DND-41 (cell line): ENCODE results near the gene CTIF.

Experiments
- ATAC-seq: fragments of 200-7000 bp; cut with Tn5 transposase; 3 replicates; pipeline ENCODE4 v1.9.1; 2021; ENCODE audit warnings: low read depth; ENCODE audit not compliant: insufficient read depth
- DNase-seq: peaks from one replicate; pipeline ENCODE4 v3.0.0-alpha.2; 2020
- H2AFZ ChIP-seq: 2 replicates; pipeline ENCODE4 v1.6.0; 2012; ENCODE audit warnings: low read depth, low read length
- H3K27ac ChIP-seq: 2 replicates; pipeline ENCODE4 v1.5.1; 2012; ENCODE audit warnings: low read length, inconsistent platforms
- H3K27me3 ChIP-seq: fragments of 200-600 bp; sonication (generic); 2 replicates; pipeline ENCODE4 v1.6.0; 2012; ENCODE audit warnings: low read length, mild to moderate bottlenecking, inconsistent platforms; ENCODE audit not compliant: insufficient read depth, poor library complexity
- H3K36me3 ChIP-seq: 2 replicates; pipeline ENCODE4 v1.5.1; 2012; ENCODE audit warnings: low read length, inconsistent platforms; ENCODE audit not compliant: insufficient read depth
- H3K4me1 ChIP-seq: 2 replicates; pipeline ENCODE4 v1.5.1; 2012; ENCODE audit warnings: mild to moderate bottlenecking, low read length; ENCODE audit not compliant: insufficient read depth
- H3K4me2 ChIP-seq: 2 replicates; pipeline ENCODE4 v1.6.0; 2012; ENCODE audit warnings: mild to moderate bottlenecking, moderate library complexity, low read length, inconsistent platforms; ENCODE audit not compliant: insufficient read depth
- H3K4me3 ChIP-seq, 2 experiments: fragments of 200-600 bp in 1 of 2; shearing (Covaris generic) in 1 of 2; 2 replicates each; pipeline ENCODE4 v1.5.1; 2012 to 2016; ENCODE audit warnings: inconsistent platforms in 2 of 2, low read length in 2 of 2, mild to moderate bottlenecking in 2 of 2, low read depth in 1 of 2, moderate library complexity in 1 of 2
- H3K79me2 ChIP-seq: 2 replicates; pipeline ENCODE4 v1.6.0; 2012; ENCODE audit warnings: low read length, inconsistent platforms; ENCODE audit not compliant: insufficient read depth
- H3K9ac ChIP-seq: 2 replicates; pipeline ENCODE4 v1.6.0; 2012; ENCODE audit warnings: low read depth, mild to moderate bottlenecking, inconsistent platforms, low read length, moderate library complexity
- H3K9me3 ChIP-seq: 2 replicates; pipeline ENCODE4 v1.5.1; 2012; ENCODE audit warnings: low read length, moderate library complexity, mild to moderate bottlenecking, inconsistent platforms; ENCODE audit not compliant: insufficient read depth, severe bottlenecking
- H4K20me1 ChIP-seq: 2 replicates; pipeline ENCODE4 v1.6.0; 2012; ENCODE audit warnings: low read length; ENCODE audit not compliant: insufficient read depth
- CTCF ChIP-seq: IDR thresholded peaks from 2 replicates; pipeline ENCODE4 v1.5.1; 2012; ENCODE audit warnings: borderline replicate concordance, low read length, moderate library complexity, mild to moderate bottlenecking; ENCODE audit not compliant: poor library complexity, severe bottlenecking; ENCODE audit errors: extremely low read depth
- EZH2 ChIP-seq: IDR thresholded peaks from 3 replicates; pipeline ENCODE4 v1.6.1; 2012; ENCODE audit warnings: borderline replicate concordance, low read depth, mild to moderate bottlenecking, moderate library complexity, low read length, inconsistent platforms; ENCODE audit not compliant: severe bottlenecking

The CTIF gene

GRCh38 chr18:48751727-48752468 lies 213.1 kb downstream of the CTIF start:
- ATAC-seq (no peak), DNase-seq (no peak)
- no peaks in the 10 kb centered on the region for H4K20me1 ChIP-seq
- no peaks in the 10 kb centered on the region for H3K4me1 ChIP-seq
- no peaks in the 10 kb centered on the region for H3K9me3 ChIP-seq
- no peak overlapping the region for H2AFZ ChIP-seq
- H3K4me3 ChIP-seq = no peak overlapping the region
- no peaks in the 10 kb centered on the region for H3K79me2 ChIP-seq
- no peaks in the 10 kb centered on the region for H3K36me3 ChIP-seq
- no peak overlapping the region for H3K27ac ChIP-seq
- TF ChIP-seq CTCF = no peak
- no peak for TF ChIP-seq EZH2
- no peak overlapping the region for H3K4me2 ChIP-seq
- no peaks in the 10 kb centered on the region for H3K27me3 ChIP-seq
- no peak overlapping the region for H3K9ac ChIP-seq

GRCh38 chr18:48752478-48752877 lies 213.6 kb downstream of the CTIF start:
- H3K4me1 ChIP-seq = no peaks in the 10 kb centered on the region

DNA sequence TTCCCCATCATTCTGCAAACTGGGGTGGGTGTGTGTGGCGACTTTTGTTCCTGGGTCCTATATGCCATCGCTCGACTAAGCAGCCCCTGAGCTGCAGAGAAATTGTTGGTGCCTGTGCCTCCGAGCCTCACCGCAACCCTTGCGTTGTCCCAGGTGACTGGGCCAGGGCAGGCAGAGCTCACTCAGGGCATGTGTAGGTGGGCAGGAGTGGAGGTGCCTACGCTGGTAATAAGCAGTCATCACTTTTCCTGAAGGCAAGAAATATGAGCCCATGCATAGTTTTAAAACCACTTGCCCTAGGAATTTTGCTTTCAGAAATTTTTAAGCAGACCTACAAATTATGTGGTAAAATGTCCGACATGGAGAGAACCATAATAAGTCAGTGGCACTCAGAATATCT lies 214.1 kb downstream of the CTIF start:
- no peaks in the 10 kb centered on the region for H3K4me1 ChIP-seq
- ATAC-seq (no peak), DNase-seq (no peak)
- no peak overlapping the region for H3K27ac ChIP-seq
- H2AFZ ChIP-seq = no peak overlapping the region
- no peaks in the 10 kb centered on the region for H4K20me1 ChIP-seq
- no peak overlapping the region for H3K9ac ChIP-seq
- no peak overlapping the region for H3K4me3 ChIP-seq
- no peak overlapping the region for H3K4me2 ChIP-seq
- no peaks in the 10 kb centered on the region for H3K9me3 ChIP-seq
- no peak for TF ChIP-seq EZH2
- no peak for TF ChIP-seq CTCF
- H3K79me2 ChIP-seq = no peaks in the 10 kb centered on the region
- H3K27me3 ChIP-seq = no peaks in the 10 kb centered on the region
- H3K36me3 ChIP-seq = no peaks in the 10 kb centered on the region

More at GRCh38 chr18:48752478-48752877, 213.6 kb downstream of the CTIF start:
- ATAC-seq (no peak), DNase-seq (no peak)
- H3K36me3 ChIP-seq = no peaks in the 10 kb centered on the region
- H2AFZ ChIP-seq = no peak overlapping the region
- no peak overlapping the region for H3K4me2 ChIP-seq
- H3K9me3 ChIP-seq = no peaks in the 10 kb centered on the region
- H3K27ac ChIP-seq = no peak overlapping the region
- TF ChIP-seq EZH2 (no peak), CTCF (no peak)
- H4K20me1 ChIP-seq = no peaks in the 10 kb centered on the region
- no peaks in the 10 kb centered on the region for H3K79me2 ChIP-seq
- H3K9ac ChIP-seq = no peak overlapping the region
- H3K27me3 ChIP-seq = no peaks in the 10 kb centered on the region
- H3K4me3 ChIP-seq = no peak overlapping the region

- ATAC-seq = no peak
- Histone ChIP-seq H4K20me1 (no peaks in the 10 kb centered on the region), H3K9me3 (no peaks in the 10 kb centered on the region), H3K27me3 (no peaks in the 10 kb centered on the region), H3K4me2 (no peak overlapping the region), H3K27ac (no peak overlapping the region), H3K4me3 (no peak overlapping the region), H3K79me2 (no peaks in the 10 kb centered on the region), H3K9ac (no peak overlapping the region), H2AFZ (no peak overlapping the region), H3K4me1 (no peaks in the 10 kb centered on the region), H3K36me3 (no peaks in the 10 kb centered on the region)
- TF ChIP-seq CTCF = no peak
- no peak for TF ChIP-seq EZH2
- no peak for DNase-seq
Measured at GRCh38 chr18:48753691-48754090, 214.9 kb downstream of the CTIF start.
